HG02981 (cell line): Measurements from ENCODE around the gene CORO6.

Experiments used
- ATAC-seq: cut with Tn5 transposase; IDR thresholded peaks from one replicate; pipeline ENCODE4 v1.9.1; 2021; ENCODE audit warnings: mild to moderate bottlenecking, moderate library complexity; ENCODE audit not compliant: unreplicated experiment

Gene CORO6

DNA sequence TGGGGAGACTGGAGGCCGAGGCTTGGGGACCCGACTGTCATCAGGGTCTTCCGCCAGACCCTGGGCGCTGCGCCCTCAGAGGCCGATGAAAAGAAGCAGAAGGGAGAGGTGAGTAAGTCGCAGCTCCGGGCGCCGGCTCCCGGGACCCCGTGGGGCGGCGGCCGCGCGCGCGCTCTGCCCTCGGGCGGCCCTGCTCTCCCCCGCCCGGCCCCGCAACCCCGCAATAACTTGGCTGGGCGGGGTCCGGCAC is 55.5 kb downstream of the CORO6 start:
- no peak for ATAC-seq

DNA sequence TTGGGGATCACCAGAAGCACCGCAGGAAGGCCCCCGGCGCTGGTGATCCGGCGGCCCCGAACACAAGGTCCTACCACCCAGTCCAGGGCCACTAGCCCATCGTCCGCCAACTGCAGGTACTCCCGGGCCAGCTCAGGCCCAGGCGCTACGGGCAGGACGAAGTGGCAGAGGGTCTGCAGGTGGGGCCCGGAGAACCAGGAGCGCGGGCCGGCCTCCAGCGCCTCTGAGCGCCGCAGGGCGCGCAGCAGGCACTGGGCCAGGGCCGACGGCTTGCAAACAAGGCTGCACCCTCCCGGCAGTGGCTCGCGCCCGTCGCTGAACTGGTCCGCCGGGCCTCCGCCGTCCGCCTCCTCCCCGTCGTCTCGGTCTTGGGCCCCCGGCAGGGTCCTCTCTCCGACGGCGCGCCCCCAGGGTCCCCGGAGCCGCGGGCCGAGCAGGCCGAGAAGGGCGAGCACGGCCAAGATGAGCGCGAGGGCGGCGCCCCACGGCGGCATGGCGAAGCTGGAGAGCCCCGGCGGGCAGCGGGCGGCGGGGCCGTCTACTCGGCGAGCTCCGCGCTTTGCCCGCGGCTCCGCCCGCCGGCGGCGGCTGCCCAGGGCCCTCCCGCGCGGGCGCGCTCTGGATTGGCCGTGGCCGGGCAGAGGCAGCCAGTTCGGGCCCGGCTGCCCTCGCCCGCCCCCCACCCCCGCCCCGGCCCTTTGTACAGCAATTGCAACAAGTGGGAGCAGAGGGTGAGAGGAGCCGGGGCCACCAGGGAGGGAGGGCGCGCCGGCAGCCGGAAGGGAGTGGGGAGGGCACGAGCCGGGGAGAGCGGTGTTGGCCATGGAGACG is 56.0 kb downstream of the CORO6 start, which contains the start of gene ABHD15:
Gene ABHD15 (minus strand): TSS at position 565 of the 831 bp plus-strand sequence. CDS start 71 bp downstream, at position 494.
- no peak for ATAC-seq

DNA sequence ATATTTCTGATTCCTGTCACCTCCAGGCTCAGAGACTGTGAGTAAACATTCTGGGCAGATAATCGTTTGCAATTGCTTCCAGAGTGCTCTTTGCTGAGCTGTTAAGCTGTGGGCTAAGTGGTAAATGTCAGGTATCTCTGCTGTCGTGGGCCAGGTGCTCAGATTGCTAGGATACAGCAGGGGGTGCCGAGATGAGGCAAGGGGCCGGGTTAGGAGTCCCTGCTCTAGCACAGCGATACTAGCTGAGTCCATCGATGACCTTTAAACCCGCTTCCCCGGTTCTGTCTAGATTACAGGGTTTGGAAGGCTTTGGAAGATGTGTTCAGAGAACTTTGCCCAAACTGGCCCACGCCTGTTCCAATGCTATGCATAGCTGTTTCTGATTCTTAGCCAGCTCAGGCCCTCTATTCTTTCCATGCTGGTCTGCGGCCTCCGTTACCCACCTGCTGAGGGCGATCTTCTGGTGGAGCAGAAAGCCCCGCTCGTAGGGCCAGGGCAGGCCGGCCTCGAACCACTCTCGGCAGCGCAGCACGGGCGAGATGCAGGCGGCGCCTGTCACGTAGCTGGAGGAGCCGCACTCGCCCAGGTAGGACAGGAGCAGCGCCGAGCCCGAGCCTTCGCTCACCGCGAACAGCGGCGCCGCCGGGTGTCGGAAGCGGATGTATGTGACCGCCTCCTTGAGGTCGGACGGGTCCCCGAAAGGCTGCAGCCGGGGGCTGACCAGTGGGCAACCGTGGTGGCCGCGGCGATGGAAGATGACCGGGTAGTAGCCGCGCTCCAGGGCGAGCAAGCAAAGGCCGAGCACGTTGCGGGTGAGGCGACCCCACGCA is 56.9 kb downstream of the CORO6 start:
- no peak for ATAC-seq
